ENCODE results near the gene HNRNPAB.

HNRNPAB gene

GRCh38 chr5:178204182-178204934 is at the start of gene HNRNPAB (continued):
- TF ChIP-seq ZNF221 (tag by site-specific recombination; IDR thresholded peaks at IDR 0.05; ENCODE audit: borderline replicate concordance) (no peak), ZNF510 (tag by site-specific recombination; IDR thresholded peaks at IDR 0.05; ENCODE audit: insufficient replicate concordance) (no peak), ZNF239 (tag by site-specific recombination; IDR thresholded peaks at IDR 0.05) (no peak), BCL11A (tag by site-specific recombination; IDR thresholded peaks at IDR 0.05; ENCODE audit: low read depth) (no peak), ZNF791 (tag by site-specific recombination; IDR thresholded peaks at IDR 0.05) (no peak), ZNF24 (tag by site-specific recombination; IDR thresholded peaks at IDR 0.05) (peak; percentile 62; the same call in 1 of the 2 replicates), ZNF2 (tag by site-specific recombination; IDR thresholded peaks at IDR 0.05) (no peak), ZFHX2 (tag by site-specific recombination; conservative IDR thresholded peaks at IDR 0.05) (no peak), ZNF391 (tag by site-specific recombination; IDR thresholded peaks at IDR 0.05; ENCODE audit: borderline replicate concordance, low read depth) (peak; percentile 75; the same call in 1 of the 2 replicates), ZNF555 (tag by site-specific recombination; conservative IDR thresholded peaks at IDR 0.05) (no peak), ZNF707 (tag by site-specific recombination; IDR thresholded peaks at IDR 0.05) (no peak), ZNF596 (tag by site-specific recombination; IDR thresholded peaks at IDR 0.05) (no peak), PRDM1 (tag by site-specific recombination; IDR thresholded peaks at IDR 0.05) (no peak), ZSCAN5A (tag by site-specific recombination; IDR thresholded peaks at IDR 0.05) (no peak; the same call in 1 of the 2 replicates), ZXDB (tag by site-specific recombination; IDR thresholded peaks at IDR 0.05) (peak; percentile 94), REST (tag by site-specific recombination; IDR thresholded peaks at IDR 0.05) (no peak), ZNF335 (tag by site-specific recombination; conservative IDR thresholded peaks at IDR 0.05) (peak; percentile 95), ZNF449 (tag by site-specific recombination; IDR thresholded peaks at IDR 0.05) (peak; percentile 8; the same call in 1 of the 2 replicates), HOXD13 (CRISPR knock-in tag; IDR thresholded peaks at IDR 0.05; ENCODE audit: borderline replicate concordance) (no peak), ZNF747 (tag by site-specific recombination; IDR thresholded peaks at IDR 0.05) (no peak), ZNF600 (tag by site-specific recombination; IDR thresholded peaks at IDR 0.05) (peak; percentile 95), REPIN1 (tag by site-specific recombination; IDR thresholded peaks at IDR 0.05; ENCODE audit: low read depth) (no peak), ZNF501 (tag by site-specific recombination; IDR thresholded peaks at IDR 0.05) (peak; percentile 93; the same call in 1 of the 2 replicates), MYNN (tag by site-specific recombination; IDR thresholded peaks at IDR 0.05; ENCODE audit: borderline replicate concordance) (no peak), BCL11B (tag by site-specific recombination; IDR thresholded peaks at IDR 0.05; ENCODE audit: low read depth) (no peak)
- TF ChIP-seq, protein P1, sequence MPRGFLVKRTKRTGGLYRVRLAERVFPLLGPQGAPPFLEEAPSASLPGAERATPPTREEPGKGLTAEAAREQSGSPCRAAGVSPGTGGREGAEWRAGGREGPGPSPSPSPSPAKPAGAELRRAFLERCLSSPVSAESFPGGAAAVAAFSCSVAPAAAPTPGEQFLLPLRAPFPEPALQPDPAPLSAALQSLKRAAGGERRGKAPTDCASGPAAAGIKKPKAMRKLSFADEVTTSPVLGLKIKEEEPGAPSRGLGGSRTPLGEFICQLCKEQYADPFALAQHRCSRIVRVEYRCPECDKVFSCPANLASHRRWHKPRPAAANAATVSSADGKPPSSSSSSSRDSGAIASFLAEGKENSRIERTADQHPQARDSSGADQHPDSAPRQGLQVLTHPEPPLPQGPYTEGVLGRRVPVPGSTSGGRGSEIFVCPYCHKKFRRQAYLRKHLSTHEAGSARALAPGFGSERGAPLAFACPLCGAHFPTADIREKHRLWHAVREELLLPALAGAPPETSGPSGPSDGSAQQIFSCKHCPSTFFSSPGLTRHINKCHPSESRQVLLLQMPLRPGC (tag by site-specific recombination; IDR thresholded peaks at IDR 0.05): no peak; the same call in 1 of the 2 replicates
- TF ChIP-seq, protein P2, sequence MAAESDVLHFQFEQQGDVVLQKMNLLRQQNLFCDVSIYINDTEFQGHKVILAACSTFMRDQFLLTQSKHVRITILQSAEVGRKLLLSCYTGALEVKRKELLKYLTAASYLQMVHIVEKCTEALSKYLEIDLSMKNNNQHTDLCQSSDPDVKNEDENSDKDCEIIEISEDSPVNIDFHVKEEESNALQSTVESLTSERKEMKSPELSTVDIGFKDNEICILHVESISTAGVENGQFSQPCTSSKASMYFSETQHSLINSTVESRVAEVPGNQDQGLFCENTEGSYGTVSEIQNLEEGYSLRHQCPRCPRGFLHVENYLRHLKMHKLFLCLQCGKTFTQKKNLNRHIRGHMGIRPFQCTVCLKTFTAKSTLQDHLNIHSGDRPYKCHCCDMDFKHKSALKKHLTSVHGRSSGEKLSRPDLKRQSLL (tag by site-specific recombination; IDR thresholded peaks at IDR 0.05): peak; percentile 62; the same call in 1 of the 2 replicates
- TF ChIP-seq, protein P3, sequence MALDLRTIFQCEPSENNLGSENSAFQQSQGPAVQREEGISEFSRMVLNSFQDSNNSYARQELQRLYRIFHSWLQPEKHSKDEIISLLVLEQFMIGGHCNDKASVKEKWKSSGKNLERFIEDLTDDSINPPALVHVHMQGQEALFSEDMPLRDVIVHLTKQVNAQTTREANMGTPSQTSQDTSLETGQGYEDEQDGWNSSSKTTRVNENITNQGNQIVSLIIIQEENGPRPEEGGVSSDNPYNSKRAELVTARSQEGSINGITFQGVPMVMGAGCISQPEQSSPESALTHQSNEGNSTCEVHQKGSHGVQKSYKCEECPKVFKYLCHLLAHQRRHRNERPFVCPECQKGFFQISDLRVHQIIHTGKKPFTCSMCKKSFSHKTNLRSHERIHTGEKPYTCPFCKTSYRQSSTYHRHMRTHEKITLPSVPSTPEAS (tag by site-specific recombination; IDR thresholded peaks at IDR 0.05): no peak

Data from HEK293 (cell line).